ENCODE results near the gene PPID.
"Not testable (repeated sequence)": the region's sequence is repeated elsewhere in the genome, so short reads cannot be mapped to it uniquely, and the experiment has no call there.

The PPID gene

GRCh38 chr4:158722917-158723793, at the start of gene PPID:
Gene PPID, minus strand, starts transcription at chr4:158723396. Its CDS starts 108 bp downstream, at chr4:158723288.
- DNase-seq (ENCODE audit: low read depth) = peak; percentile 59

GRCh38 chr4:158771776-158772175, 48.6 kb upstream of the PPID start:
- DNase-seq (ENCODE audit: low read depth) = no peak

GRCh38 chr4:158770671-158771070, 47.5 kb upstream of the PPID start:
- no peak for DNase-seq (ENCODE audit: low read depth)

- DNase-seq (ENCODE audit: low read depth) = no peak
Measured at GRCh38 chr4:158769175-158769921, 46.2 kb upstream of the PPID start.

GRCh38 chr4:158768555-158769174, 45.5 kb upstream of the PPID start, which contains the start of gene FNIP2:
Gene FNIP2, plus strand, starts transcription at chr4:158769026. Its CDS starts 187 bp downstream, at chr4:158769213.
- DNase-seq (ENCODE audit: low read depth) = no peak

- no peak for DNase-seq (ENCODE audit: low read depth)
Measured at GRCh38 chr4:158767451-158767850, 44.3 kb upstream of the PPID start.

- DNase-seq (ENCODE audit: low read depth) = no peak
Measured at GRCh38 chr4:158766434-158767044, 43.3 kb upstream of the PPID start.

GRCh38 chr4:158763462-158763861, 40.3 kb upstream of the PPID start:
- DNase-seq (ENCODE audit: low read depth) = no peak

- DNase-seq (ENCODE audit: low read depth) = no peak
Measured at GRCh38 chr4:158762553-158762952, 39.4 kb upstream of the PPID start.

GRCh38 chr4:158760866-158761265, 37.7 kb upstream of the PPID start:
- no peak for DNase-seq (ENCODE audit: low read depth)

- not testable (repeated sequence) for DNase-seq (ENCODE audit: low read depth)
Measured at GRCh38 chr4:158759539-158759938, 36.3 kb upstream of the PPID start.

- no peak for DNase-seq (ENCODE audit: low read depth)
Measured at GRCh38 chr4:158758703-158759102, 35.5 kb upstream of the PPID start.

GRCh38 chr4:158758142-158758541, 34.9 kb upstream of the PPID start:
- DNase-seq (ENCODE audit: low read depth) = no peak

GRCh38 chr4:158756588-158756987, 33.4 kb upstream of the PPID start:
- no peak for DNase-seq (ENCODE audit: low read depth)

GRCh38 chr4:158755819-158756218, 32.6 kb upstream of the PPID start:
- DNase-seq (ENCODE audit: low read depth) = not testable (repeated sequence)

- no peak for DNase-seq (ENCODE audit: low read depth)
Measured at GRCh38 chr4:158754385-158755180, 31.4 kb upstream of the PPID start.

- DNase-seq (ENCODE audit: low read depth) = no peak
Measured at GRCh38 chr4:158750379-158750778, 27.2 kb upstream of the PPID start.

GRCh38 chr4:158746537-158746936, 23.3 kb upstream of the PPID start:
- not testable (repeated sequence) for DNase-seq (ENCODE audit: low read depth)

- DNase-seq (ENCODE audit: low read depth) = no peak
Measured at GRCh38 chr4:158741326-158742021, 18.3 kb upstream of the PPID start.

- no peak for DNase-seq (ENCODE audit: low read depth)
Measured at GRCh38 chr4:158739600-158739999, 16.4 kb upstream of the PPID start.

GRCh38 chr4:158738866-158739265, 15.7 kb upstream of the PPID start:
- no peak for DNase-seq (ENCODE audit: low read depth)

Measured in fibroblast of the conjunctiva (primary cell).